DMS79 (cell line): ENCODE measurements around the gene KRT86.
"Not testable (repeated sequence)": the region's sequence is repeated elsewhere in the genome, so short reads cannot be mapped to it uniquely, and the experiment has no call there.

ENCODE experiments used
- DNase-seq: peaks from one replicate; lab custom pipeline; 2025; lab: John Stamatoyannopoulos, UW

KRT86 gene

GRCh38 chr12:52267699-52268098, 6.7 kb upstream of the KRT86 start:
- no peak for DNase-seq

GRCh38 chr12:52268212-52268611, 6.2 kb upstream of the KRT86 start:
- DNase-seq: no peak

GRCh38 chr12:52270541-52271070, 3.8 kb upstream of the KRT86 start:
- DNase-seq: no peak

- DNase-seq: no peak
Observed at GRCh38 chr12:52271158-52271557, 3.3 kb upstream of the KRT86 start.

GRCh38 chr12:52275686-52276085, 1.2 kb downstream of the KRT86 start:
- no peak for DNase-seq

- DNase-seq: no peak
Observed at GRCh38 chr12:52277486-52278245, 3.2 kb downstream of the KRT86 start.

- DNase-seq: no peak
Observed at GRCh38 chr12:52278575-52279421, 4.4 kb downstream of the KRT86 start.

GRCh38 chr12:52279422-52280318, 5.2 kb downstream of the KRT86 start:
- no peak for DNase-seq

- DNase-seq: no peak
Observed at GRCh38 chr12:52280319-52280795, 5.9 kb downstream of the KRT86 start.

GRCh38 chr12:52280796-52281560, 6.5 kb downstream of the KRT86 start:
- no peak for DNase-seq

GRCh38 chr12:52284562-52285171, 10.2 kb downstream of the KRT86 start:
- DNase-seq: no peak

- no peak for DNase-seq
Observed at GRCh38 chr12:52285172-52285745, 10.8 kb downstream of the KRT86 start.

GRCh38 chr12:52285851-52286530, 11.5 kb downstream of the KRT86 start:
- DNase-seq: no peak

GRCh38 chr12:52286857-52287785, 12.7 kb downstream of the KRT86 start:
- DNase-seq: not testable (repeated sequence)

- DNase-seq: not testable (repeated sequence)
Observed at GRCh38 chr12:52287816-52288805, 13.7 kb downstream of the KRT86 start.

- not testable (repeated sequence) for DNase-seq
Observed at GRCh38 chr12:52290483-52291134, 16.2 kb downstream of the KRT86 start.
